Neural cell (in vitro differentiated cells): ENCODE data around the gene DNAH10. TPM values are rescaled to one million over a fixed set of nuclear protein-coding genes. Genes with fewer than 3 reads are reported as not detected.
"Not testable (repeated sequence)": the region's sequence is repeated elsewhere in the genome, so short reads cannot be mapped to it uniquely, and the experiment has no call there.

Source experiments
- H2AFZ ChIP-seq: fragments of 200-600, 300-800 bp; sonication (generic), shearing (Covaris generic); 2 replicates; pipeline ENCODE4 v1.6.0; 2014; ENCODE audit warnings: low read depth, mild to moderate bottlenecking, antibody characterized with exemption, low read length, moderate library complexity
- H3F3A ChIP-seq: fragments of 200-600 bp; shearing (Covaris generic); 2 replicates; pipeline ENCODE4 v1.6.1; 2016; ENCODE audit warnings: mild to moderate bottlenecking, moderate library complexity, mixed read lengths, antibody characterized with exemption, low read length; ENCODE audit not compliant: insufficient read depth, poor library complexity, severe bottlenecking
- H3K27ac ChIP-seq: fragments of 200-600, 300-800 bp; sonication (generic), shearing (Covaris generic); 2 replicates; pipeline ENCODE4 v1.5.1; 2014; ENCODE audit warnings: mild to moderate bottlenecking, low read length, moderate library complexity
- H3K27me3 ChIP-seq: fragments of 300-800, 200-600 bp; sonication (generic), shearing (Covaris generic); 2 replicates; pipeline ENCODE4 v1.6.0; 2014; ENCODE audit warnings: mild to moderate bottlenecking, low read depth, low read length, moderate library complexity; ENCODE audit not compliant: insufficient read depth
- H3K36me3 ChIP-seq: fragments of 300-800, 200-600 bp; sonication (generic), shearing (Covaris generic); 2 replicates; pipeline ENCODE4 v1.5.1; 2014; ENCODE audit warnings: mild to moderate bottlenecking, antibody characterized with exemption, low read length, moderate library complexity; ENCODE audit not compliant: insufficient read depth
- H3K4me2 ChIP-seq: fragments of 300-800, 200-600 bp; sonication (generic), shearing (Covaris generic); 2 replicates; pipeline ENCODE4 v1.6.0; 2014; ENCODE audit warnings: mild to moderate bottlenecking, low read length
- H3K4me3 ChIP-seq: fragments of 300-800, 200-600 bp; sonication (generic), shearing (Covaris generic); 2 replicates; pipeline ENCODE4 v1.5.1; 2014; ENCODE audit warnings: mild to moderate bottlenecking, low read length, moderate library complexity
- H3K79me2 ChIP-seq: fragments of 200-600 bp; shearing (Covaris generic); replicated peaks from 2 replicates; pipeline ENCODE4 v1.6.0; 2014; ENCODE audit warnings: mild to moderate bottlenecking, low read length, moderate library complexity; ENCODE audit not compliant: insufficient read depth
- H3K9ac ChIP-seq: fragments of 300-800, 200-600 bp; sonication (generic), shearing (Covaris generic); 2 replicates; pipeline ENCODE4 v1.6.1; 2016; ENCODE audit warnings: mild to moderate bottlenecking, low read length, mixed read lengths
- H3K9me2 ChIP-seq: fragments of 200-600 bp; shearing (Covaris generic); 2 replicates; pipeline ENCODE4 v1.6.1; 2016; ENCODE audit warnings: mild to moderate bottlenecking, low read length, mixed read lengths; ENCODE audit not compliant: insufficient read depth
- H3K9me3 ChIP-seq: fragments of 200-600, 300-800 bp; sonication (generic), shearing (Covaris generic); 2 replicates; pipeline ENCODE4 v1.6.1; 2016; ENCODE audit warnings: mild to moderate bottlenecking, mixed run types, low read length, moderate library complexity, mixed read lengths
- H4K20me1 ChIP-seq: fragments of 200-600 bp; shearing (Covaris generic); 2 replicates; pipeline ENCODE4 v1.6.1; 2016; ENCODE audit warnings: mild to moderate bottlenecking, mixed run types; ENCODE audit not compliant: insufficient read depth
- CTCF ChIP-seq: fragments of 450-650 bp; IDR thresholded peaks from 2 replicates; pipeline ENCODE4 v1.5.1; 2014; ENCODE audit warnings: antibody characterized with exemption, mild to moderate bottlenecking, moderate library complexity; ENCODE audit not compliant: poor library complexity, severe bottlenecking
- EP300 ChIP-seq: fragments of 450-650 bp; conservative IDR thresholded peaks from 2 replicates; pipeline ENCODE4 v1.6.1; 2014; ENCODE audit warnings: antibody characterized with exemption, mild to moderate bottlenecking, moderate library complexity; ENCODE audit not compliant: poor library complexity, severe bottlenecking
- EZH2 ChIP-seq: fragments of 200-600, 300-800 bp; shearing (Covaris generic), sonication (generic); IDR thresholded peaks from 2 replicates; pipeline ENCODE4 v1.6.1; 2014; ENCODE audit warnings: antibody characterized with exemption, low read length, borderline replicate concordance, mild to moderate bottlenecking; ENCODE audit not compliant: insufficient read depth, poor library complexity, severe bottlenecking
- MXI1 ChIP-seq: fragments of 450-650 bp; conservative IDR thresholded peaks from 2 replicates; pipeline ENCODE4 v1.6.1; 2014; ENCODE audit warnings: antibody characterized with exemption, mild to moderate bottlenecking; ENCODE audit not compliant: poor library complexity, severe bottlenecking
- POLR2AphosphoS5 ChIP-seq: IDR thresholded peaks from 2 replicates; pipeline ENCODE4 v1.6.1; 2012
- RAD21 ChIP-seq: fragments of 450-650 bp; conservative IDR thresholded peaks from 2 replicates; pipeline ENCODE4 v1.6.1; 2014; ENCODE audit warnings: antibody characterized with exemption, mild to moderate bottlenecking, moderate library complexity
- REST ChIP-seq: IDR thresholded peaks from 2 replicates; pipeline ENCODE4 v1.6.1; 2012; ENCODE audit warnings: borderline replicate concordance
- SMC3 ChIP-seq: fragments of 450-650 bp; conservative IDR thresholded peaks from 2 replicates; pipeline ENCODE4 v1.6.1; 2014; ENCODE audit warnings: antibody characterized with exemption, mild to moderate bottlenecking, moderate library complexity; ENCODE audit not compliant: poor library complexity
- TAF1 ChIP-seq: IDR thresholded peaks from 2 replicates; pipeline ENCODE4 v1.6.1; 2012; ENCODE audit warnings: low read depth
- polyA plus RNA-seq: library from polyadenylated mRNA; depleted of rRNA; stranded (reverse); fragments of >200 nt; gene quantifications from 2 replicates; pipeline ENCODE4 v1.2.3, GENCODE V29; 2014

The DNAH10 gene
- polyA plus RNA-seq, 1 donor from 2014 or later = 1.9 TPM

DNA sequence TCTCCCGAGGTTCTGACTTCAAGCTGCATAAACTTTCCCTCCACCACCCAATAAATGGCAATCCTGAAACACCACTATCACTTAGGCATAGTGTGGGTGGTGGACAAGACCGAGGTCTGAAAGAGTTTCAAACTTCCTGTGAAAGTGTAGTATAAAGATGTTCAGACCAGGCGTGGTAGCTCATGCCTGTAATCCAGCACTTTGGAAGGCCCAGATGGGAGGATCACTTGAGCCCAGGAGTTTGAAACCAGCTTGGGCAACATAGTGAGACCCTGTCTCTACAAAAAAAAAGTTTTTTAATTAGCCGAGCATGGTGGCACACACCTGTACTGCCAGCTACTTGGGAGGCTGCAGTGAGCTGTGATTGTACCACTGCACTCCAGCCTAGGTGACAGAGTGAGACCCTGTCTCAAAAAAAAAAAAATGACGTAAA, 148.7 kb downstream of the DNAH10 start:
- H3K4me3 ChIP-seq = no peak overlapping the region
- TF ChIP-seq EP300 = no peak
- TF ChIP-seq POLR2AphosphoS5 = no peak
- no peak for TF ChIP-seq CTCF
- TF ChIP-seq SMC3 = no peak
- TF ChIP-seq RAD21 = no peak
- TF ChIP-seq MXI1 = no peak
- no peak for TF ChIP-seq TAF1
- no peak for TF ChIP-seq REST
- no peak for TF ChIP-seq EZH2

DNA sequence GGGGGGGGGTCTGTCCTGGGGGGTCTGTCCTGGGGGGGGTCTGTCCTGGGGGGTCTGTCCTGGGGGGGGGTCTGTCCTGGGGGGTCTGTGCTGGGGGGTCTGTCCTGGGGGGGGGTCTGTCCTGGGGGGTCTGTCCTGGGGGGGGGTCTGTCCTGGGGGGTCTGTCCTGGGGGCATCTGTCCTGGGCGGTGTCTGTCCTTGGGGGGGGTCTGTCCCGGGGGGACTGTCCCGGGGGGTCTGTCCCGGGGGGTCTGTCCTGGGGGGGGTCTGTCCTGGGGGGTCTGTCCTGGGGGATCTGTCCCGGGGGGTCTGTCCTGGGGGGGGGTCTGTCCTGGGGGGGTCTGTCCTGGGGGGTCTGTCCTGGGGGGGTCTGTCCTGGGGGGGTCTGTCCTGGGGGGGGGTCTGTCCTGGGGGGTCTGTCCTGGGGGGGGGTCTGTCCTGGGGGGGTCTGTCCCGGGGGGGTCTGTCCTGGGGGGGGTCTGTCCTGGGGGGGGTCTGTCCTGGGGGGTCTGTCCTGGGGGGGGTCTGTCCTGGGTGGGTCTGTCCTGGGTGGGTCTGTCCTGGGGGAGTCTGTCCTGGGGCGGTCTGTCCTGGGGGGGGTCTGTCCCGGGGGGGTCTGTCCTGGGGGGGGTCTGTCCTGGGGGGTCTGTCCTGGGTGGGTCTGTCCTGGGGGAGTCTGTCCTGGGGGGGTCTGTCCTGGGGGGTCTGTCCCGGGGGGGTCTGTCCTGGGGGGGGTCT, 149.7 kb downstream of the DNAH10 start:
- not testable (repeated sequence) for H3K9me2 ChIP-seq, H3K9ac ChIP-seq, H4K20me1 ChIP-seq, H3K27me3 ChIP-seq, H3K36me3 ChIP-seq, H3K79me2 ChIP-seq, H3K27ac ChIP-seq, H3K4me3 ChIP-seq, H2AFZ ChIP-seq, H3K9me3 ChIP-seq, H3F3A ChIP-seq, H3K4me2 ChIP-seq

More for the DNA sequence above, 148.7 kb downstream of the DNAH10 start:
- H3K36me3 ChIP-seq = no peaks in the 10 kb centered on the region
- H3F3A ChIP-seq = no peaks in the 10 kb centered on the region
- no peaks in the 10 kb centered on the region for H3K79me2 ChIP-seq
- no peaks in the 10 kb centered on the region for H4K20me1 ChIP-seq
- H3K9ac ChIP-seq = no peak overlapping the region
- no peak overlapping the region for H2AFZ ChIP-seq
- H3K27me3 ChIP-seq = no peaks in the 10 kb centered on the region
- H3K27ac ChIP-seq = no peak overlapping the region
- no peak overlapping the region for H3K4me2 ChIP-seq
- H3K9me2 ChIP-seq = no peaks in the 10 kb centered on the region
- no peaks in the 10 kb centered on the region for H3K9me3 ChIP-seq
